ENCODE results near the gene ETNPPL.

Gene ETNPPL

DNA sequence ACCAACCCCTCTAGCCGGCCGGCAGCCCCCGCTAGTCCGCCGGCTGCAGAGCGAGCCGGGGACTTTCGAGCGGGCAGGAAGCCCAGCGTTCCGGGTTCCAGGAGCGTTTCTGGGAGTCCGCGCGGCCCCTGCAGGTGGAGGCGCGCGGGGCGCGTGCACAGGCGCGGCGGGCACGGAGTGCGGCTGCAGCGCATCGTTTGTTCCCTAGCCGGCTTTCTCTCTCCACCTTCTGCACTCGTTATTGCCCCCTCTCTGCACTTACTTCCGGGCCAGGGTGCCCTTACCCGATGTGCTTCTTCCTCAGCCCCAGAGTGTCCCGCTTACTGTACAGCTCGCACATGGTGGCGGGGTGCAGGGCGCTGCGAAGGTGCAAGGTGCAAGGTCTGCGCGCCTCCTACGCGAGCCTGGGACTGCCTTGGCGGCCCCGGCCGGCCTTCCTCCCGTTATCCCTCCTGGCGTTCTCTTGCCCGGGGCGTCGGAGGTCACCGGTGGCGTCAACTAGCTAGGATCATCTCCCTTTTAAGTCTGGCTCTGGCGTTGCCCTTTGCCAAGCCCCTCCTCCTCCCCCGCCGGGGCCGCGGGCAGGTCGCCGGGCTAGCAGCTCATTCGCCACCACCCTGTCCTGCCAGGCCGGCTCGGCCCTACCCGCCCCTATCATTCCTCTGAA, at the start of gene ETNPPL:
TSS of gene ETNPPL (minus strand) at position 495 of the 667 bp plus-strand sequence. CDS start at position 340, 155 bp downstream.
- DNase-seq (ENCODE audit: low read depth), result peak; percentile 6

GRCh38 chr4:108811486-108811885, 48.6 kb upstream of the ETNPPL start:
- no peak for DNase-seq (ENCODE audit: low read depth)

GRCh38 chr4:108810087-108810486, 47.2 kb upstream of the ETNPPL start:
- DNase-seq (ENCODE audit: low read depth), result no peak

GRCh38 chr4:108804648-108805273, 41.9 kb upstream of the ETNPPL start:
- DNase-seq (ENCODE audit: low read depth), result no peak

DNA sequence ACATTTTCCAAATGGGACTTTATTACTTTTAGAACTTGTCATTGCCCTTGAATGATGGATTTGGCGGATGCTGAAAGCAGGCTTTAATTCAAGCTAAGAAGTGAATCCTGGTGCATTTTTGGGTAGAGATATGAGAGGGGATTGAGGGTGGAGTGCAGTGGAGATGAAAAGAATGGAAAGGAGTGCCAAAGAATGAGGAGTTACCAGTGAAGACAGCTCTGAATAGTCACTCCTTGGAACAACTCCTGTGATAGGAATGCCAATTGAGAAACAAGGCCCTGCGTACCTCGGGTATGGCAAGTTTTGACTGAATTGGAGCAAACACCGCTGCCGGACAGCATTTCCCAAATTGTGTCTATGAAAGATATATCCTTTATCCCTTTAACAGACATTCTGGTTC, 36.5 kb upstream of the ETNPPL start:
- DNase-seq (ENCODE audit: low read depth), result no peak

DNA sequence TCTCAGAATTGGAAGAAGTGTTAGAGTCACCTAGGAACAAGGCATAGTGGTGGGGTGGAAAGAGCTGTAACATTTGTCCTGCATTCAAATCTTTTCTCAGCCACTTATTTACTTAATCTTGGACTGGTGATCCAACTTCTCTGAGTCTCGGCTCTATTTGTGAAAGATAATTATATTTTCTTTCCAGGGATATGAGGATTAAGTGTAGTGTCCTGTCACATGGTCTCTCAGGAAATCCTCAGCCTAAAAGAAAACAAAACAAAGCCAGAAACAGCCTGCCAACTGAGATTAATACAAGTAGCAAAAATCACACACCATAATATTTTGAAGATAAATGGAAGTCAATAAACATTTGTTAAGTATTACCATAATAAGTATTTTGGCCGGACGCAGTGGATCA, 33.3 kb upstream of the ETNPPL start:
- DNase-seq (ENCODE audit: low read depth), result no peak

DNA sequence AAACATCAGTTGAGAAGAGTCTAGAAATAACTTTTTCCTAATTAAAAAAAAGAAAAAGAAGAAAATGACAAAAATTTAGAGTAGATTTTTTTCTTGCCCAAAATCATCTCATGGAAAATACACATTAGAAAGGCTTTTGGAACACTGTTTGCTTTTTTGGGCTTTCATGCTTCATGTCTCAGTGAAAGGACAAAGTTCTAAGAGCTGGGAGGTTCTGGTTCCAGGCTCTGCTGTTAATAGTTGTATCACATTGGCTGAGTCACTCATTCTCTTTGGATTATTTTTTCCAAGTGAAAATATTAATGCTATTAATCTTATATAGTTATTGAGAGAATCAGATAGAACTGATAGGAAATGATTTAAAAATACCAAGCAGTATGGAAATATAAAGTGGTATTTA, 32.9 kb upstream of the ETNPPL start:
- DNase-seq (ENCODE audit: low read depth), result no peak

DNA sequence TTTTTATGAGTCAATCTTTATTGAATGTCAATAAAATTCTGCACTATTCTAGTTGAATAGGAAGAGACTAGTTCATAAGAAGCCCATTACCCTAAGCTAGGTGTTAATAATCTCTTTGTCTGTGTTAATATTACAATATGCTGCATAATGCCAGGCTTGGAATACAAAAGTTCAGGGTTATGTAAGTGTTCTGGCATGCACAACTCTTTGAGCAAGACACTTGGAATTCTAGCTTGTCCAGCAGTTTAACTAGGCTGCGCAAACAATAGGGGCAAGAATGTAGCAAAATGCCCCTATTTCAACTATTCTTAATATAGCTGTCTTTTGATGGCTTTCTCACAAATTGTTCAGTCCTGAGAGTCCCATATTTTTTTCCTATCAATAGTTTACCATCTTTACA, 31.3 kb upstream of the ETNPPL start:
- DNase-seq (ENCODE audit: low read depth), result no peak

- DNase-seq (ENCODE audit: low read depth), result no peak
Observed at GRCh38 chr4:108793415-108793814, 30.6 kb upstream of the ETNPPL start.

DNA sequence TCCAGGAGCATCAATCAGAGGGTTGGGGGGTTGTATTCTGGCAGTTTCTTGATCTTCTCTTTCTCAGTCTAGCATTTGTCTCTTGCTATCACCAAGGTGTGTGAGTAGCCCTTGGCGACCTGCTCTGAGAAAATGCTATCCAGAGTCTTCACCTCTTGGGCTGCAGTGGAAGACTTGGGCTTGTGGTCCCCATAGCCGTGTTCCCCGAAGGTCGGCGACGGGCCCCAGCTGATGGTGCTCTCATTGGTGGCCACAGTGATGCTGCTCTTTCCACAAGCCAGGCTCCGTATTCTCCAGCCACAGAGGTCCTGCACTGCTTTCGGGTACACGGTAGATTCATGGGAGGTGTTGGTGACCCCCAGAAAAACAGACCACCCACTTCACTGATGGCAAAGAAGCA, 25.9 kb upstream of the ETNPPL start:
- DNase-seq (ENCODE audit: low read depth), result no peak

- DNase-seq (ENCODE audit: low read depth), result no peak
Observed at GRCh38 chr4:108787724-108788123, 24.9 kb upstream of the ETNPPL start.

- no peak for DNase-seq (ENCODE audit: low read depth)
Observed at GRCh38 chr4:108787106-108787505, 24.3 kb upstream of the ETNPPL start.

GRCh38 chr4:108786351-108786750, 23.5 kb upstream of the ETNPPL start:
- no peak for DNase-seq (ENCODE audit: low read depth)

GRCh38 chr4:108783665-108784463, 21.0 kb upstream of the ETNPPL start:
- DNase-seq (ENCODE audit: low read depth), result no peak

GRCh38 chr4:108779958-108780357, 17.1 kb upstream of the ETNPPL start:
- no peak for DNase-seq (ENCODE audit: low read depth)

- DNase-seq (ENCODE audit: low read depth), result no peak
Observed at GRCh38 chr4:108777388-108777787, 14.5 kb upstream of the ETNPPL start.

DNA sequence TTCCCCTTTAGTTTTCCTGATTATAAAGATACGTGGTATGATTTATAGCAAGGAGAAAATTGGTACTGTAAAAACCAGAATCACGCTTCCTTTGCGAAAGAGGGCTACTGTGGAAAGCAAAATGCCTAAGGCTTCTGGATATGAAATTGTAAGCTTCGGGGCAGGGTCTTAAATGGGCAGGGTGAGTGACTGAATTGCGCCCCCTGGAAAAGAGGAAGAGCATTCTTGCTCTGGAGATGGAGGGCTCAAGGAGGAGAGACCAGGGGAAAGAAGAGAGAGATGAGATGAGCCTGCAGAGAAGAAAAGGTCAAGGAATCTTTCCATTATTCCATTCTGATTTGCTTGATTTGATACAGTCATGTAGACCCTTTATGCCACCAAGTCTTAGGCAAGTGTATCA, 13.1 kb upstream of the ETNPPL start:
- DNase-seq (ENCODE audit: low read depth), result no peak

GRCh38 chr4:108774809-108775530, 12.1 kb upstream of the ETNPPL start:
- no peak for DNase-seq (ENCODE audit: low read depth)

- no peak for DNase-seq (ENCODE audit: low read depth)
Observed at GRCh38 chr4:108772402-108772801, 9.5 kb upstream of the ETNPPL start.

DNA sequence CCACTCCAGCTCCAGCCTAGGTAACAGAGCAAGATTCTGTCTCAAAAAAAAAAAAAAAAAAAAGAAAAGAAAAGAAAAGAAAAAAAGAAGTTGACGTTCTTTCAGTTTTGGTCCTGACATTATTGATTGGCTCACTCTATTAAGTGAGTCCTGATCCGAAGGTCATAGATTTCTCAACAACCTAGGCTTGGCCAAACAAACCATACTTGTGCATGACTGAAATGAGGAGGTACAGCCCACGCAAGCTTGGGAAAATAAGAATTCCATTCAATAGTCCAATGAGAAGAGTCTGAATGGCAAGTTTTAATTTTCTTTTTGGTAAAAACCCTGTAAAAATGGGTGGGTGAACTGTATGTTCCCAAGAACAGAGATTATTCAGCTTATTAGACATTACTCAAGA, 3.2 kb upstream of the ETNPPL start:
- no peak for DNase-seq (ENCODE audit: low read depth)

GRCh38 chr4:108763986-108764385, 1.1 kb upstream of the ETNPPL start:
- DNase-seq (ENCODE audit: low read depth), result no peak

DNA sequence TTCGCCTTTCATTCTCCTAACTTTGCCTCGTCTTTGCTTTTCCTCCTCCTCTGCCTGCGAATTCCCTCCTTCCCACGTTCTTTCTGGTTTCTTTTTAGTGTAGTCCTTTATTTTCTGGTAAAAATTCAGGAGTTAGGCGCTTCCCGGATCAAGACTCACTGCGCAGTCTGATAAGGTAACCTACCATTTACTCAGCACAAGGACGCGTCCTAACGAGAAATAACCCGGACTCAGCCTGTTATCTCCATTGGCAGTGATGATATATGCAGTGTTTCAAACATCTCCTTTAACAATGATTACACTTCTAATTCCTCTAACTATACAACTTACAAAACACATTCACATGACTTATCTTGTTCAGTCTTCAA, 357 bp upstream of the ETNPPL start:
- DNase-seq (ENCODE audit: low read depth), result no peak

- no peak for DNase-seq (ENCODE audit: low read depth)
Observed at GRCh38 chr4:108758498-108758897, 4.4 kb downstream of the ETNPPL start.

All from activated T-cell treated with anti-CD3 and anti-CD28 coated beads for 24 hours (primary cell).